H9 (cell line): ENCODE measurements around the gene OR52B6. TPM values are rescaled to one million over a fixed set of nuclear protein-coding genes. Genes with fewer than 3 reads are reported as not detected.

Source experiments
- DNase-seq: peaks from one replicate; pipeline ENCODE4 v3.0.0-alpha.2; 2017
- H2AFZ ChIP-seq: one replicate; pipeline ENCODE4 v1.6.1; 2013; ENCODE audit warnings: mild to moderate bottlenecking, low read length, control low read depth, moderate library complexity
- H2AK5ac ChIP-seq: 2 replicates; pipeline ENCODE4 v1.6.1; 2013; ENCODE audit warnings: low read length, control low read depth, mixed read lengths; ENCODE audit not compliant: insufficient read length
- H2BK120ac ChIP-seq: one replicate; pipeline ENCODE4 v1.6.1; 2013; ENCODE audit warnings: low read depth, mild to moderate bottlenecking, low read length, control low read depth, inconsistent platforms; ENCODE audit not compliant: poor library complexity, severe bottlenecking
- H2BK12ac ChIP-seq: 2 replicates; pipeline ENCODE4 v1.6.1; 2013; ENCODE audit warnings: low read length, control low read depth, mixed read lengths, low read depth; ENCODE audit not compliant: insufficient read length
- H2BK15ac ChIP-seq: 2 replicates; pipeline ENCODE4 v1.6.1; 2013; ENCODE audit warnings: low read depth, low read length, control low read depth
- H2BK20ac ChIP-seq: one replicate; pipeline ENCODE4 v1.6.1; 2013; ENCODE audit warnings: low read depth, mild to moderate bottlenecking, low read length, control low read depth, inconsistent platforms; ENCODE audit not compliant: poor library complexity, severe bottlenecking
- H2BK5ac ChIP-seq: 2 replicates; pipeline ENCODE4 v1.6.1; 2013; ENCODE audit warnings: low read length, control low read depth, mixed read lengths; ENCODE audit not compliant: insufficient read length
- H3K14ac ChIP-seq: 2 replicates; pipeline ENCODE4 v1.6.1; 2013; ENCODE audit warnings: low read length, control low read depth; ENCODE audit not compliant: insufficient read depth
- H3K18ac ChIP-seq: 2 replicates; pipeline ENCODE4 v1.6.1; 2013; ENCODE audit warnings: low read depth, mild to moderate bottlenecking, mixed read lengths, low read length, control low read depth; ENCODE audit not compliant: insufficient read length
- H3K23ac ChIP-seq: 2 replicates; pipeline ENCODE4 v1.6.1; 2013; ENCODE audit warnings: low read length, control low read depth, mixed read lengths, low read depth; ENCODE audit not compliant: insufficient read length
- H3K23me2 ChIP-seq: 2 replicates; pipeline ENCODE4 v1.6.1; 2013; ENCODE audit warnings: low read depth, mild to moderate bottlenecking, mixed read lengths, low read length, control low read depth; ENCODE audit not compliant: insufficient read length, poor library complexity, severe bottlenecking
- H3K27ac ChIP-seq: 2 replicates; pipeline ENCODE4 v1.5.1; 2013; ENCODE audit warnings: low read length, control low read depth, mixed read lengths, low read depth; ENCODE audit not compliant: insufficient read length
- H3K27me3 ChIP-seq: 2 replicates; pipeline ENCODE4 v1.6.1; 2013; ENCODE audit warnings: low read length, control low read depth, inconsistent platforms; ENCODE audit not compliant: insufficient read depth
- H3K4ac ChIP-seq: 2 replicates; pipeline ENCODE4 v1.6.1; 2013; ENCODE audit warnings: low read depth, mild to moderate bottlenecking, control low read depth, inconsistent platforms, low read length, moderate library complexity
- H3K4me1 ChIP-seq: 2 replicates; pipeline ENCODE4 v1.6.1; 2013; ENCODE audit warnings: low read length, control low read depth, inconsistent platforms; ENCODE audit not compliant: insufficient read depth
- H3K4me2 ChIP-seq: 2 replicates; pipeline ENCODE4 v1.6.1; 2013; ENCODE audit warnings: low read length, control low read depth, mixed read lengths; ENCODE audit not compliant: insufficient read length, insufficient read depth
- H3K56ac ChIP-seq: 2 replicates; pipeline ENCODE4 v1.6.1; 2013; ENCODE audit warnings: low read depth, mild to moderate bottlenecking, mixed read lengths, low read length, control low read depth; ENCODE audit not compliant: insufficient read length
- H3K79me1 ChIP-seq: 2 replicates; pipeline ENCODE4 v1.6.1; 2013; ENCODE audit warnings: low read depth, mild to moderate bottlenecking, moderate library complexity, low read length, control low read depth, inconsistent platforms; ENCODE audit not compliant: insufficient read depth, poor library complexity, severe bottlenecking
- H3K79me2 ChIP-seq: 2 replicates; pipeline ENCODE4 v1.6.1; 2013; ENCODE audit warnings: low read length, control low read depth, inconsistent platforms; ENCODE audit not compliant: insufficient read depth
- H3K9ac ChIP-seq: 2 replicates; pipeline ENCODE4 v1.6.1; 2013; ENCODE audit warnings: low read length, control low read depth, mixed read lengths; ENCODE audit not compliant: insufficient read length; ENCODE audit errors: extremely low read depth
- H3K9me3 ChIP-seq: one replicate; pipeline ENCODE4 v1.6.1; 2013; ENCODE audit warnings: low read depth, low read length, inconsistent platforms; ENCODE audit not compliant: control insufficient read depth
- H3T11ph ChIP-seq: one replicate; pipeline ENCODE4 v1.6.1; 2013; ENCODE audit warnings: mild to moderate bottlenecking, low read length, control low read depth, inconsistent platforms
- H4K20me1 ChIP-seq: one replicate; pipeline ENCODE4 v1.6.1; 2013; ENCODE audit not compliant: control insufficient read depth, insufficient read length, insufficient read depth
- H4K5ac ChIP-seq: 2 replicates; pipeline ENCODE4 v1.6.1; 2013; ENCODE audit warnings: low read depth, mild to moderate bottlenecking, mixed read lengths, low read length, control low read depth; ENCODE audit not compliant: insufficient read length
- H4K8ac ChIP-seq: replicated peaks from 2 replicates; pipeline ENCODE4 v1.6.1; 2013; ENCODE audit warnings: low read length, control low read depth, mixed read lengths, low read depth; ENCODE audit not compliant: insufficient read length
- H4K91ac ChIP-seq: 2 replicates; pipeline ENCODE4 v1.6.1; 2013; ENCODE audit warnings: low read depth, mild to moderate bottlenecking, moderate library complexity, mixed read lengths, low read length, control low read depth; ENCODE audit not compliant: insufficient read length
- H3K27ac Mint-ChIP-seq, 3 experiments: 2 replicates in 2 of 3; 3 replicates in 1 of 3; pipeline ENCODE4 v1.8.0; 2020 to 2021; ENCODE audit warnings: mixed read lengths in 3 of 3, mild to moderate bottlenecking in 1 of 3, moderate library complexity in 1 of 3
- H3K27me3 Mint-ChIP-seq: 2 replicates; pipeline ENCODE4 v1.8.0; 2021; ENCODE audit warnings: low read depth, mild to moderate bottlenecking, moderate library complexity, mixed read lengths
- H3K36me3 Mint-ChIP-seq, 3 experiments: 2 replicates in 2 of 3; 3 replicates in 1 of 3; pipeline ENCODE4 v1.8.0; 2020 to 2021; ENCODE audit warnings: low read depth in 3 of 3, mixed read lengths in 3 of 3; ENCODE audit not compliant: insufficient read depth in 1 of 3
- H3K4me1 Mint-ChIP-seq, 2 experiments: 2 replicates each; pipeline ENCODE4 v1.8.0; 2020; ENCODE audit warnings: mixed read lengths in 2 of 2
- H3K4me3 Mint-ChIP-seq, 2 experiments: 2 replicates in 1 of 2; 3 replicates in 1 of 2; pipeline ENCODE4 v1.8.0; 2020 to 2021; ENCODE audit warnings: mild to moderate bottlenecking in 2 of 2, mixed read lengths in 2 of 2, moderate library complexity in 1 of 2
- H3K9me3 Mint-ChIP-seq, 2 experiments: 2 replicates in 1 of 2; 3 replicates in 1 of 2; pipeline ENCODE4 v1.8.0; 2020; ENCODE audit warnings: mild to moderate bottlenecking in 2 of 2, mixed read lengths in 2 of 2, moderate library complexity in 1 of 2
- WGBS: extraction: QIAGEN DNeasy Blood & Tissue Kit; methylation state at CpG from one replicate; pipeline ENCODE4 v1.1.7; 2013; ENCODE audit warnings: missing lambda C conversion rate, low lambda C conversion rate, mixed read lengths; ENCODE audit not compliant: insufficient read length; ENCODE audit errors: extremely low coverage; 5-methylcytosine and 5-hydroxymethylcytosine counted together
- total RNA-seq: library from RNA; stranded (reverse); gene quantifications from 2 replicates; pipeline ENCODE4 v1.2.1, GENCODE V29; 2021
- TF ChIP-seq, protein P1 (sequence below): fragments of 200-600 bp; sonication (generic); conservative IDR thresholded peaks from 3 replicates; pipeline ENCODE4 v1.8.0; 2021; ENCODE audit warnings: antibody characterized with exemption, mild to moderate bottlenecking

The OR52B6 gene
- total RNA-seq, 1 experiment from 2014 or later = not detected

DNA sequence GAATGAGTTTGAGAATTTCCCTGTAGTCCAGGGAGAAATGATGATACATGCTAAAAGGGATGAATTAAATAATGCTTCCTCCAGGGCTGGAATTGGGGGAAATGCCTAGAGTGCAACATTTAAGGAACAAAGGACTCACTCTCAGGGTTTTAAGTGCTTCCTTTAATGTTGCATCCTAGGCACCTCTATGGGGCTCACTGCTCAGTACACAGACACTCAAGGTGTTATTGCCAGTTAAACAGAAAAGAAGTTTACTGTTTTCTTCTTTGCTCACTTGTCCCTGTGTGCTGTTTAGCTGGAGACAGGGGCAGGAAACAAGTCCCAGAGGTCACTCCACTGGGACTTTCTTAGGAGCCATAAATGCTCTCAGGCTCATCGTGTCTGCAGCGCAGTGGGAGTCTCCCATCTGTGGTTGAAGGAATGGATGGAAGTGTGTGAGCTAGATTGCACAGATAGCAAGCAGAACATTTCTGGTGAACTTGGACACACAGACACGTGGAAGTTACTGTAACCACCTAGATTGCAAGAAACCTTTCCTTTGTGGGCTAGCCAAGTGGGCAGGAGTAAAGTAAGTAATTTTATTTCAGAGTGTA is 24.0 kb upstream of the OR52B6 start:
- Mint-ChIP-seq H3K36me3 (no peaks in the 10 kb centered on the region), H3K27me3 (peaks cover 3% of the 10 kb centered on the region), H3K4me1 (peaks cover 0 to 8% of the 10 kb centered on the region in 2 experiments; a peak in 2 of 4 replicates), H3K27ac (no peak overlapping the region), H3K9me3 (no peaks in the 10 kb centered on the region), H3K4me3 (no peak overlapping the region)
- no peak overlapping the region for H3K23ac ChIP-seq
- no peak overlapping the region for H2BK5ac ChIP-seq
- H3T11ph ChIP-seq = no peak overlapping the region
- H4K8ac ChIP-seq = no peak overlapping the region
- TF ChIP-seq, protein P1, sequence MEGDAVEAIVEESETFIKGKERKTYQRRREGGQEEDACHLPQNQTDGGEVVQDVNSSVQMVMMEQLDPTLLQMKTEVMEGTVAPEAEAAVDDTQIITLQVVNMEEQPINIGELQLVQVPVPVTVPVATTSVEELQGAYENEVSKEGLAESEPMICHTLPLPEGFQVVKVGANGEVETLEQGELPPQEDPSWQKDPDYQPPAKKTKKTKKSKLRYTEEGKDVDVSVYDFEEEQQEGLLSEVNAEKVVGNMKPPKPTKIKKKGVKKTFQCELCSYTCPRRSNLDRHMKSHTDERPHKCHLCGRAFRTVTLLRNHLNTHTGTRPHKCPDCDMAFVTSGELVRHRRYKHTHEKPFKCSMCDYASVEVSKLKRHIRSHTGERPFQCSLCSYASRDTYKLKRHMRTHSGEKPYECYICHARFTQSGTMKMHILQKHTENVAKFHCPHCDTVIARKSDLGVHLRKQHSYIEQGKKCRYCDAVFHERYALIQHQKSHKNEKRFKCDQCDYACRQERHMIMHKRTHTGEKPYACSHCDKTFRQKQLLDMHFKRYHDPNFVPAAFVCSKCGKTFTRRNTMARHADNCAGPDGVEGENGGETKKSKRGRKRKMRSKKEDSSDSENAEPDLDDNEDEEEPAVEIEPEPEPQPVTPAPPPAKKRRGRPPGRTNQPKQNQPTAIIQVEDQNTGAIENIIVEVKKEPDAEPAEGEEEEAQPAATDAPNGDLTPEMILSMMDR = no peak
- no peak overlapping the region for H2BK15ac ChIP-seq
- H3K4ac ChIP-seq = no peak overlapping the region; the same call in 1 of the 2 replicates
- H3K79me2 ChIP-seq = no peaks in the 10 kb centered on the region
- no peaks in the 10 kb centered on the region for H3K79me1 ChIP-seq
- no peak for DNase-seq
- H3K14ac ChIP-seq = no peak overlapping the region
- no peaks in the 10 kb centered on the region for H3K23me2 ChIP-seq
- no peak overlapping the region for H2AK5ac ChIP-seq
- no peaks in the 10 kb centered on the region for H4K20me1 ChIP-seq
- H3K4me2 ChIP-seq = no peak overlapping the region
- no peak overlapping the region for H2BK12ac ChIP-seq
- H3K27ac ChIP-seq = no peak overlapping the region
- H2AFZ ChIP-seq = peak overlapping the region; percentile 65
- H3K4me1 ChIP-seq = peaks cover 5% of the 10 kb centered on the region; the same call in 1 of the 2 replicates
- H2BK20ac ChIP-seq = no peak overlapping the region
- no peak overlapping the region for H4K5ac ChIP-seq
- no peak overlapping the region for H3K18ac ChIP-seq
- H3K9me3 ChIP-seq = no peaks in the 10 kb centered on the region
- H2BK120ac ChIP-seq = no peak overlapping the region
- H4K91ac ChIP-seq = no peak overlapping the region
- no peaks in the 10 kb centered on the region for H3K27me3 ChIP-seq
- no CpG with 5 or more reads among the region's 3 CpGs for WGBS
- no peak overlapping the region for H3K56ac ChIP-seq
- no peak overlapping the region for H3K9ac ChIP-seq
